HG02642 (cell line): ENCODE data around the gene HYLS1.

ENCODE experiments used
- ATAC-seq: cut with Tn5 transposase; IDR thresholded peaks from one replicate; pipeline ENCODE4 v1.9.1; 2021; ENCODE audit warnings: mild to moderate bottlenecking; ENCODE audit not compliant: unreplicated experiment, poor library complexity

HYLS1 gene

DNA sequence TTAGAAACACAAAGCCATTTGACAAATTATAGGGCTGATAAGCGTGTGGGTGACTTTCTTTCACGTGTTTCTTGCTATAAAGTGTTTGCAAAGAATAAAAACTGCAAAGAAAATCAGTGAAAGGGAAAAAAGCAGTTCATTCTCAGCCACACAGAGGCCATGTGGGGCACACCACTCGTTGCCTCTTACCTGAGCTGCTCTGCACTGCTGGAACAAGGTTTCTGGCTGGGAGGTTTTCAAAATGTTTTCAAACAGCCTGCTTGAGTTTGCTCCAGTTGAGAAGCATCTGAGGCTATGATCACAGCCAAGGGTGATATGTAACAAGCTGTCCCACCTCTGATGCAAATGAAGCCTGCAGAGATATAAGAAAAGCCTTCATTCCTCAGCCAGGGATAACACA, 43.6 kb downstream of the HYLS1 start:
- no peak for ATAC-seq

DNA sequence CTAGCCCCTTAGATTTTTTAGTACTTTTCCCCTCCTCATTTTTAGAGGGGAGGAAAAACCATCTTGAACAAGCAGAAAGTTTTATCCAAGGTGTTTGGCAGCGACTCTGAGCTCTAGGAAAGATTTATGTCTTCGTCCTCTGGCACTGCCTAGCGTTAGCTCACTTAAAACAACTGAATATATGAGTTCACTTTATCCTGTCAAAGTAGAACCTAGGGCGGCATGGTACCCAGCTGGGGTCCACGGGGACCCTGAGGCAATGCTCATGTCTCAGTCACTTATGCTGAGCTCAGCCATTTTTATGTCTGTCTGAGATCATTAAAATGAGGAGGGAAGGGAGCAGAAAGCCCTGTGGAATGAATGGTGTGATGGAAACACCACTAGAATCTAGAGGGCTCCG, 44.2 kb downstream of the HYLS1 start:
- ATAC-seq: no peak

DNA sequence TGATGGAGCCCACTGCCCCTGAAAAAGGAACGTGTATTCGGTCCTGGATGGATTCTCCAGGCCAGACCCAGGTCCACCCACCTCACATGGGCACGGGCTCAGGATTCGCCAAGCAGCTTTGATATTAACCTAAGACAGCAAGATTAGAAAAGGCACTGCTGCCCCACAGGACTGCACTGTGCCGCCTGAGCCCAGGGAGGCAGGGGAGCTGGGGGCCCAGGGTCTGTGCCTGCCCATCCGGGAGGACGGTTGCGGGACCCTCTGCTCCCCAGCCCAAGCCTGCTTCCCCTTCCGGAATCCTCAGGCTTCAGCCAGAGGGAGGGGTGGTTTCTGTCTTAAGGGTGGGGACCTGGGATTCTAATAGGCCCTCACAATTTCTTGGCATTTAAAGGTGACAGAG, 44.8 kb downstream of the HYLS1 start:
- ATAC-seq: no peak

DNA sequence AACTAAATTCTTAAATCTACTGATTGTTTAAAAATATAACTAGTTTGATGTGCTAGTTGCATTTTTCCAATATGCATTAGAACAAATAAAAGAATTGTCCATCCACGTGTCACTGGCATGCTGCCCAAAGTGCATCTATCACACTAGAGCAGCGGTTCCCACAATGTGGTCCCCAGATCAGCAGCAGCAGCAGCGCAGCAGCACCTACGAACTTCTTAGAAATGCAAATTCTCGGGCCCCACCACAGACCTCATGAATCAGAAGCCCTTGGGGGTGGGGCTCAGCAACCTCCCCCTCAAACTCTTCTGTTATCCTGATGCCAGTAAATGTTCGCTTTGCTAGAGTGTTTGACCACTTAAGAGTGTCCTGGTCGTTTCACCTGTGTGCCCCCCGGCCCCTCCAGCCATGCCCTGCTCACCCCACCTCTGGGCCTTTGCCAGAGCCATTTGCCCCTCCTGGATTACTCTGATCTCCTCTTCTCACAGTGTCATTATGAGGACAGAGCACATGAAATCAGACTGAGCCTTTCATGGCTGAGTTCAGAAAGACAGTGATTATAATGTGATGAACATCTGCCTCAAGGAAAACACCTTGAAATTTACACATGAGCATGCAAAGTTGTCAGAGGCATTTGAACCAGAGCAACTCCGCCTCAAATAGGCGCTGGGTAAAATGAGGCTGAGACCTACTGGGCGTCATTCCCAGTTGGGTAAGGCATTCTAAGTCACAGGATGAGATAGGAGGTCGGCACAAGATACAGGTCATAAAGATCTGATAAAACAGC, 45.8 kb downstream of the HYLS1 start:
- no peak for ATAC-seq

- ATAC-seq: no peak
Measured at GRCh38 chr11:125934473-125934872, 47.0 kb downstream of the HYLS1 start.

GRCh38 chr11:125935056-125935455, 47.6 kb downstream of the HYLS1 start:
- ATAC-seq: no peak

DNA sequence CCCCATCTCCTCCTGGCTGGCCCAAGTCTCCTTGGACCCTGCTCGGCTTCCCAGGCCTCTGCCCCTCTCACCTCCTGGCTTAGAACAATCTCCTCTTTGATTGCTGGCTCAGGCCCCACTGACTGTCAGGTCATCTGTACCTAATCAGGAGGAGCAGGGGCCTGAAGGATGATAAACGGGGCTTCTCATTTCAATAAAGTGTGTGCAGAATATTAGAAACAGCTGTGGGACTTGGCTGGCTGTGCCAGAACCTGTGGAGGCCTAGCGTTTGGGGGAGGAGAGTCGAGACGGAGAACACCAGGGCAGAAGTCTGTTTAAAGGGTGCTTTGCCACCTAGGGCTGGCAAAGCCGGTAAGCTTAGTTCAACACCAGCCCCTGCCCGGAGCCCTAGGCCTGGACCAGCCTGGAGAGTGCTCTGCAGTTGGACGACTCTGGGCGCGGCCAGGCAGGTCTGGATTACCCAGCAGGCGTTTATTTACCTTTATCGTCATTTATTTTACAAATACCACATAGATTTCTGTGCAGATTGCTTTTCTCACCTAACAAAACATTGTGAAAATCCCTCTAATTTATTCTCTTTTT, 48.2 kb downstream of the HYLS1 start:
- no peak for ATAC-seq

DNA sequence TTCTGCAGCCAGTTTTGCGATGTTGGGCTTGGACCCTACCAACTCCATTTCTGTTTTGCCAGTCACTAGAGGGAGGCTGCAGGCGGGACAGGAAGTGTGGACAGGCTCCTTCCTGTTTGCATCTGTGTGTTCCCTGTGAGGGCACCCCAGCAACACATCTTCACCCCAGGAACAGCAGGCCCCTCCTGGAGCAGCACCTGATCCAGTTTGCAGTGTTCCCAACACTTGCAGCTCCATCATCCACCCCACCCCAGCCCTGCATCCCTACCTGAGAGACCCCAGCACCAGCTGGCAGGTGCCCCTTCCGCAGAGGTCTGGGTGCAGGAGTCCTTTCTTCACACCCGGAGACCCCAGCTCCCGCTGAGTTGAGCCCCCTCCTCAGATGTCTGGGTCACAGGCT, 51.0 kb downstream of the HYLS1 start:
- ATAC-seq: no peak

DNA sequence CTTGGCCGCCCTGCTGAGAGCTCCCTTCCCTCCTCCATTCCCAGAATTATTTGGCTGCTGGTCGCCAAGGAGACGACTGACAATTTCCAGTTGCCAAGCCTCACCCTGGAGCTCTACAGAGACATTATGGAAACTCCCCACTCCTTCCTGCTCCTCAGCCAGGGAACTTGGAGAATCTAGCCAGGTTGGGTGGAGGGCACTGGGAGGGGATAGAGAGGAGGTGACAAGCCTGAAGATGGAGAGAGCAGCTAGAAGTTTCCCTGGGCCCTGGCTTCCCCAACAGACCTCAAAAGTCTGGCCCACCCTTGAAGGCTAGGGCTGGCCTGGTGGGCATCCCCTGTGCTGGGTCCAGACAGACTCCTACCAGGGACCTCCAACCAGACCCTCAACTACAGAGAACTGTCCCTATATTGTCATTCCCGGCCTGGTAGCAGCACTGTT, 51.6 kb downstream of the HYLS1 start:
- no peak for ATAC-seq

GRCh38 chr11:125940145-125940544, 52.7 kb downstream of the HYLS1 start:
- no peak for ATAC-seq

GRCh38 chr11:125941267-125941618, 53.8 kb downstream of the HYLS1 start:
- no peak for ATAC-seq

GRCh38 chr11:125941619-125942611, 54.4 kb downstream of the HYLS1 start:
- no peak for ATAC-seq

DNA sequence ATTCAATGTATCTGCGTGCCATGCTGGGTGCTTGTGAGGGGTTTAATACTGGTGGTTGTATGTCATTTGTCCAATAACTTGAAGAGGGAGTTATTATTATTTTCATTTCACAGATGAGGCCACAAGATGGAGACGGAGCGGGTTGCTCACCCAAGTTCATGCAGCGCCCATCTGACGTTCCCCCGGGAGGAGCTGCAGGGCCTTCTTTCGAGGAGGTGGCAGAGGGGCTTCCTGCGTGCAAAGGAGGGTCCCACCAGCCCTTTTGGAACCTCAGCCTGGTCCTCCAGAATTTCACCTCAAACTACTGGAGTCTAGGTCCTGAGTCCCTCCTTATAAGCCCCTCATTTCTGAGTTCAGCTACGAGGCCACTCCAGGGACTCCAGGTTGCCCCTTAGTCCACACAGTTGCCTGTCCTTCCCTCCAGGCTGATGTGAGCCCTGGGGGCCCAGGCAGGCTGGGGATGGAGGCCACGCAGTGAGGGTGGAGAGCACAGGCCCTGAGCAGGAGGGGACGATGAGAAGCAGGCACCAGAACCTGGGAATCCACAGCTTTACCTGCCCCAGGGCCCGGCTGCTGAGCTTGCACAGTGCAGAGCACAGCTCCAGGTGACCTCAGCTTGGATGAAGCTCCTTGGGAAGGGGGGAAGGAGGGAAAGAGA, 55.4 kb downstream of the HYLS1 start:
- no peak for ATAC-seq

GRCh38 chr11:125943661-125944349, 56.3 kb downstream of the HYLS1 start:
- no peak for ATAC-seq

- ATAC-seq: no peak
Measured at GRCh38 chr11:125944350-125945010, 57.0 kb downstream of the HYLS1 start.

DNA sequence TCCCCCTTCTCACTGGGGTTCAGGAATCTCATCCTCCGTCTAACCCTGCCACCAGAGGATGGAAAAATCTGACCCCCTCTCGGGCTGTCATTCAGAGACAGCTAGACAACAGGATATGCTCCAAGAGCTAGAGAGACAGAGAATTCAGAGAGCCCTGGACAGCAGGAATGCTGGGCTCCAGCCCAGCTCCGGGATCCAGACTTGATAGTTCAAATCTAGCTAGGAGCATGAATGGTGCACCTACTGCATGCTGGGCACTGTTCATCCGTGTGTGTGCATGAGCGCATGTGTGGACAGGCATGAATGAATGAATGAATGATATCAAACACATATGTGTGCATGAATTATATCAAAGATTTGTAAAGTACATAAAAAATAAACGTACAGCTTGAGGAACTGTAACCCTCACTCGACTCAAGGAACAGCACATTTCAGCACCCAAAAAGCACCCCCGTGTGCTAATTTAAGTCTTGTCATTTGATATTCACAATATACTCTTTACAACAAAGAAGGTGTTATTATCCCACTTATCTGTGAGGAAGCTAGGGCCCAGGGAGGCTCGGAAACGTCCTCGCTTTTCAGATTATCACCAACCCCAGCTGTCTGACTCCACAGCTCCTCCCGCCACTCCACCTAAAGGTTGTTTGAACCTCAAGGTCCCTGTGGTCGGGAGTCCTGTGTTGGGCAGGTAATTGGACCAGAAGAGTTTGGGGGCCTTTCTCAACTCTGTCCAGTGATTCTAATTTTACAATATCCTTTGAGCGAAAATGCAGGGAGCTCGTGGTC, 57.7 kb downstream of the HYLS1 start:
- no peak for ATAC-seq

GRCh38 chr11:125945797-125946520, 58.5 kb downstream of the HYLS1 start, which contains the start of gene VSIG10L2:
TSS of gene VSIG10L2 (plus strand) at chr11:125946044. CDS start at chr11:125946056, 12 bp downstream.
- ATAC-seq: no peak
